Neural cell (in vitro differentiated cells): ENCODE measurements around the gene SIN3A. TPM values are rescaled to one million over a fixed set of nuclear protein-coding genes. Genes with fewer than 3 reads are reported as not detected.
"Not testable (repeated sequence)": the region's sequence is repeated elsewhere in the genome, so short reads cannot be mapped to it uniquely, and the experiment has no call there.

ENCODE experiments used
- H2AFZ ChIP-seq: fragments of 200-600, 300-800 bp; sonication (generic), shearing (Covaris generic); 2 replicates; pipeline ENCODE4 v1.6.0; 2014; ENCODE audit warnings: low read depth, mild to moderate bottlenecking, antibody characterized with exemption, low read length, moderate library complexity
- H3F3A ChIP-seq: fragments of 200-600 bp; shearing (Covaris generic); 2 replicates; pipeline ENCODE4 v1.6.1; 2016; ENCODE audit warnings: mild to moderate bottlenecking, moderate library complexity, mixed read lengths, antibody characterized with exemption, low read length; ENCODE audit not compliant: insufficient read depth, poor library complexity, severe bottlenecking
- H3K27ac ChIP-seq: fragments of 200-600, 300-800 bp; sonication (generic), shearing (Covaris generic); 2 replicates; pipeline ENCODE4 v1.5.1; 2014; ENCODE audit warnings: mild to moderate bottlenecking, low read length, moderate library complexity
- H3K27me3 ChIP-seq: fragments of 300-800, 200-600 bp; sonication (generic), shearing (Covaris generic); 2 replicates; pipeline ENCODE4 v1.6.0; 2014; ENCODE audit warnings: mild to moderate bottlenecking, low read depth, low read length, moderate library complexity; ENCODE audit not compliant: insufficient read depth
- H3K36me3 ChIP-seq: fragments of 300-800, 200-600 bp; sonication (generic), shearing (Covaris generic); 2 replicates; pipeline ENCODE4 v1.5.1; 2014; ENCODE audit warnings: mild to moderate bottlenecking, antibody characterized with exemption, low read length, moderate library complexity; ENCODE audit not compliant: insufficient read depth
- H3K4me2 ChIP-seq: fragments of 300-800, 200-600 bp; sonication (generic), shearing (Covaris generic); 2 replicates; pipeline ENCODE4 v1.6.0; 2014; ENCODE audit warnings: mild to moderate bottlenecking, low read length
- H3K4me3 ChIP-seq: fragments of 300-800, 200-600 bp; sonication (generic), shearing (Covaris generic); 2 replicates; pipeline ENCODE4 v1.5.1; 2014; ENCODE audit warnings: mild to moderate bottlenecking, low read length, moderate library complexity
- H3K79me2 ChIP-seq: fragments of 200-600 bp; shearing (Covaris generic); replicated peaks from 2 replicates; pipeline ENCODE4 v1.6.0; 2014; ENCODE audit warnings: mild to moderate bottlenecking, low read length, moderate library complexity; ENCODE audit not compliant: insufficient read depth
- H3K9ac ChIP-seq: fragments of 300-800, 200-600 bp; sonication (generic), shearing (Covaris generic); 2 replicates; pipeline ENCODE4 v1.6.1; 2016; ENCODE audit warnings: mild to moderate bottlenecking, low read length, mixed read lengths
- H3K9me2 ChIP-seq: fragments of 200-600 bp; shearing (Covaris generic); 2 replicates; pipeline ENCODE4 v1.6.1; 2016; ENCODE audit warnings: mild to moderate bottlenecking, low read length, mixed read lengths; ENCODE audit not compliant: insufficient read depth
- H3K9me3 ChIP-seq: fragments of 200-600, 300-800 bp; sonication (generic), shearing (Covaris generic); 2 replicates; pipeline ENCODE4 v1.6.1; 2016; ENCODE audit warnings: mild to moderate bottlenecking, mixed run types, low read length, moderate library complexity, mixed read lengths
- H4K20me1 ChIP-seq: fragments of 200-600 bp; shearing (Covaris generic); 2 replicates; pipeline ENCODE4 v1.6.1; 2016; ENCODE audit warnings: mild to moderate bottlenecking, mixed run types; ENCODE audit not compliant: insufficient read depth
- CTCF ChIP-seq: fragments of 450-650 bp; IDR thresholded peaks from 2 replicates; pipeline ENCODE4 v1.5.1; 2014; ENCODE audit warnings: antibody characterized with exemption, mild to moderate bottlenecking, moderate library complexity; ENCODE audit not compliant: poor library complexity, severe bottlenecking
- EP300 ChIP-seq: fragments of 450-650 bp; conservative IDR thresholded peaks from 2 replicates; pipeline ENCODE4 v1.6.1; 2014; ENCODE audit warnings: antibody characterized with exemption, mild to moderate bottlenecking, moderate library complexity; ENCODE audit not compliant: poor library complexity, severe bottlenecking
- EZH2 ChIP-seq: fragments of 200-600, 300-800 bp; shearing (Covaris generic), sonication (generic); IDR thresholded peaks from 2 replicates; pipeline ENCODE4 v1.6.1; 2014; ENCODE audit warnings: antibody characterized with exemption, low read length, borderline replicate concordance, mild to moderate bottlenecking; ENCODE audit not compliant: insufficient read depth, poor library complexity, severe bottlenecking
- MXI1 ChIP-seq: fragments of 450-650 bp; conservative IDR thresholded peaks from 2 replicates; pipeline ENCODE4 v1.6.1; 2014; ENCODE audit warnings: antibody characterized with exemption, mild to moderate bottlenecking; ENCODE audit not compliant: poor library complexity, severe bottlenecking
- POLR2AphosphoS5 ChIP-seq: IDR thresholded peaks from 2 replicates; pipeline ENCODE4 v1.6.1; 2012
- RAD21 ChIP-seq: fragments of 450-650 bp; conservative IDR thresholded peaks from 2 replicates; pipeline ENCODE4 v1.6.1; 2014; ENCODE audit warnings: antibody characterized with exemption, mild to moderate bottlenecking, moderate library complexity
- SMC3 ChIP-seq: fragments of 450-650 bp; conservative IDR thresholded peaks from 2 replicates; pipeline ENCODE4 v1.6.1; 2014; ENCODE audit warnings: antibody characterized with exemption, mild to moderate bottlenecking, moderate library complexity; ENCODE audit not compliant: poor library complexity
- TAF1 ChIP-seq: IDR thresholded peaks from 2 replicates; pipeline ENCODE4 v1.6.1; 2012; ENCODE audit warnings: low read depth
- polyA plus RNA-seq: library from polyadenylated mRNA; depleted of rRNA; stranded (reverse); fragments of >200 nt; gene quantifications from 2 replicates; pipeline ENCODE4 v1.2.3, GENCODE V29; 2014
- TF ChIP-seq, protein P1 (sequence below): IDR thresholded peaks from 2 replicates; pipeline ENCODE4 v1.6.1; 2012; ENCODE audit warnings: borderline replicate concordance

Gene SIN3A
- polyA plus RNA-seq, 1 donor from 2014 or later: 13.7 TPM

GRCh38 chr15:75389791-75390382 is 61.6 kb downstream of the SIN3A start:
- TF ChIP-seq CTCF (no peak), EP300 (no peak), SMC3 (no peak), EZH2 (no peak), MXI1 (no peak), TAF1 (no peak), RAD21 (no peak), POLR2AphosphoS5 (no peak)
- TF ChIP-seq, protein P1, sequence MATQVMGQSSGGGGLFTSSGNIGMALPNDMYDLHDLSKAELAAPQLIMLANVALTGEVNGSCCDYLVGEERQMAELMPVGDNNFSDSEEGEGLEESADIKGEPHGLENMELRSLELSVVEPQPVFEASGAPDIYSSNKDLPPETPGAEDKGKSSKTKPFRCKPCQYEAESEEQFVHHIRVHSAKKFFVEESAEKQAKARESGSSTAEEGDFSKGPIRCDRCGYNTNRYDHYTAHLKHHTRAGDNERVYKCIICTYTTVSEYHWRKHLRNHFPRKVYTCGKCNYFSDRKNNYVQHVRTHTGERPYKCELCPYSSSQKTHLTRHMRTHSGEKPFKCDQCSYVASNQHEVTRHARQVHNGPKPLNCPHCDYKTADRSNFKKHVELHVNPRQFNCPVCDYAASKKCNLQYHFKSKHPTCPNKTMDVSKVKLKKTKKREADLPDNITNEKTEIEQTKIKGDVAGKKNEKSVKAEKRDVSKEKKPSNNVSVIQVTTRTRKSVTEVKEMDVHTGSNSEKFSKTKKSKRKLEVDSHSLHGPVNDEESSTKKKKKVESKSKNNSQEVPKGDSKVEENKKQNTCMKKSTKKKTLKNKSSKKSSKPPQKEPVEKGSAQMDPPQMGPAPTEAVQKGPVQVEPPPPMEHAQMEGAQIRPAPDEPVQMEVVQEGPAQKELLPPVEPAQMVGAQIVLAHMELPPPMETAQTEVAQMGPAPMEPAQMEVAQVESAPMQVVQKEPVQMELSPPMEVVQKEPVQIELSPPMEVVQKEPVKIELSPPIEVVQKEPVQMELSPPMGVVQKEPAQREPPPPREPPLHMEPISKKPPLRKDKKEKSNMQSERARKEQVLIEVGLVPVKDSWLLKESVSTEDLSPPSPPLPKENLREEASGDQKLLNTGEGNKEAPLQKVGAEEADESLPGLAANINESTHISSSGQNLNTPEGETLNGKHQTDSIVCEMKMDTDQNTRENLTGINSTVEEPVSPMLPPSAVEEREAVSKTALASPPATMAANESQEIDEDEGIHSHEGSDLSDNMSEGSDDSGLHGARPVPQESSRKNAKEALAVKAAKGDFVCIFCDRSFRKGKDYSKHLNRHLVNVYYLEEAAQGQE: no peak
- Histone ChIP-seq H2AFZ (no peak overlapping the region), H3F3A (no peaks in the 10 kb centered on the region), H3K36me3 (peaks cover 7% of the 10 kb centered on the region), H3K9ac (no peak overlapping the region), H3K27ac (no peak overlapping the region), H3K4me2 (no peak overlapping the region), H3K4me3 (no peak overlapping the region), H3K9me3 (no peaks in the 10 kb centered on the region), H4K20me1 (no peaks in the 10 kb centered on the region), H3K79me2 (no peaks in the 10 kb centered on the region), H3K9me2 (no peaks in the 10 kb centered on the region), H3K27me3 (no peaks in the 10 kb centered on the region)

DNA sequence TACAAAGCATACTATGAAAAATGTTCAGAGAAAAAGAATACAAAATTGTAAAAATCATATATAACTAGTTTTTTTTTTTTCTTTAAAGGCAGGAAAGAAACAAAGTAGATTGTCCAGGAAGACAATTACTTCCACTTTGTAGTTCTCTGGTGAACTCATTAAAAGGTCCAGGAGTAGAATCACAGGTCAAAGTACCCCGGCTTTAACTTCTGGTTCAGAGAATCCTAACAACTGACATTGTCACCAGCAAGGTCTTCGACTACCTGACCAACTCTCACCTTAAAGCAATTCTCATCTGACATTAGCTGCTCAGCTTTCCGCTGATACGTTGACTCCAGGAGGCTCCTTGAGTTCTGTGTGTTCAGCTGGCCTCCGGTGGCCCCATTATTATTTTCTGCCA is 67.5 kb downstream of the SIN3A start:
- not testable (repeated sequence) for H3K9me2 ChIP-seq, H2AFZ ChIP-seq, H3K36me3 ChIP-seq, H3K4me3 ChIP-seq, H3K9ac ChIP-seq, H3F3A ChIP-seq, H4K20me1 ChIP-seq, H3K4me2 ChIP-seq, H3K9me3 ChIP-seq, H3K27me3 ChIP-seq, H3K27ac ChIP-seq, H3K79me2 ChIP-seq

DNA sequence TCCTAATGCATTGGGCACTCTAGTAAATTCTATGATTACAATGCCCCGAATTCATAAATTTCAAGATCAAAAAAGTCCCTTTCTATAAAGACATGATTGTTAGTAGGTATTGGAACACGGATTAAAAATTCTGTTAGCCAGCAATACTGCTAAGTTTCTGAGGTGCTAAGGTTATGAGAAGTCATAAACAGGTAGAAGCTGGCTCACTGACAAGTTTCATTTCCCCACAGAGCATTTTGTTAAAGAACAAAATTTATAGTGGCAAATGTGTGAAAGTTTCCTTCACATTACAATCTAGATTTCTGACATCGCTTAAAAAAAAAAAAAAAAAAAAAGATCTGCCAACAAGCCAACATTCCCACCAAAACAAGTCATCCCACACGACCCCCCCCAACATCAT is 70.7 kb downstream of the SIN3A start:
- Histone ChIP-seq H3K4me2 (no peak overlapping the region), H4K20me1 (no peaks in the 10 kb centered on the region), H3K9me3 (no peaks in the 10 kb centered on the region), H3F3A (no peaks in the 10 kb centered on the region), H3K27me3 (no peaks in the 10 kb centered on the region), H3K36me3 (peaks cover 5% of the 10 kb centered on the region), H2AFZ (no peak overlapping the region), H3K9me2 (no peaks in the 10 kb centered on the region), H3K27ac (no peak overlapping the region), H3K9ac (no peak overlapping the region), H3K4me3 (no peak overlapping the region), H3K79me2 (no peaks in the 10 kb centered on the region)
- TF ChIP-seq MXI1: no peak
- no peak for TF ChIP-seq RAD21
- no peak for TF ChIP-seq EP300
- no peak for TF ChIP-seq SMC3
- TF ChIP-seq CTCF: no peak
- TF ChIP-seq POLR2AphosphoS5: no peak
- TF ChIP-seq, protein P1: no peak
- no peak for TF ChIP-seq TAF1
- no peak for TF ChIP-seq EZH2
